ENCODE measurements around the gene RASAL1.

DNA sequence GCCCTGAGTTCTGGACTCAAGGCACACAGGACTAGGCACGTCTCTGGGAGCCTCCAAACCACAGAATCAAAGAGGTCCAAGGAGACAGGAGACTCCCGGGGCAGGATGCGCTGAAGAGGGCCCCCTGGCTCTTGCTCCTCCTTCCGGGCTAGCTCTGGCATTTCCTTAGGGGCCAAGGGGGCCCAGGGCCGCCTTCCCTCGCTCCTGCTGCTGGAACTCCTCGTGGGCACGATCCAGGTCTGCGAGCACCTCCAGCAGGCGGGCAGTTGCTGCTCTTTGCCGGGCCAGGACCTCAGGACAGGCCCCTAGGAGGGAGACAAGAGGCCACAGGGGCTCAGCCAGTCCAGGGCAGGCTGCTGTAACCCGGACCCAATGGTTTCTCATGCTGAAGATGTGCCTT lies 35.8 kb downstream of the RASAL1 start:
- TF ChIP-seq POLR2A (IDR thresholded peaks at IDR 0.05), result no peak
- no peak for TF ChIP-seq CTCF (IDR thresholded peaks at IDR 0.05)

Measured in esophagus squamous epithelium (tissue), 4 donors.